Loucy (cell line): ENCODE results near the gene OPHN1.
"Not testable (repeated sequence)": the region's sequence is repeated elsewhere in the genome, so short reads cannot be mapped to it uniquely, and the experiment has no call there.

Experiments used
- H2AFZ ChIP-seq: fragments of 200-600 bp; sonication (generic); 2 replicates; pipeline ENCODE4 v1.6.0; 2016; ENCODE audit warnings: antibody characterized with exemption, mild to moderate bottlenecking, low read length, moderate library complexity
- H3F3A ChIP-seq: fragments of 200-600 bp; 2 replicates; pipeline ENCODE4 v1.6.0; 2016; ENCODE audit warnings: antibody characterized with exemption, low read depth, mild to moderate bottlenecking
- H3K27me3 ChIP-seq: fragments of 200-600 bp; sonication (generic); 2 replicates; pipeline ENCODE4 v1.6.1; 2014; ENCODE audit warnings: low read length, mild to moderate bottlenecking; ENCODE audit not compliant: insufficient read depth, poor library complexity, severe bottlenecking
- H3K36me3 ChIP-seq: fragments of 200-600 bp; sonication (generic); 2 replicates; pipeline ENCODE4 v1.6.1; 2016; ENCODE audit warnings: low read length; ENCODE audit not compliant: insufficient read depth
- H3K4me1 ChIP-seq: fragments of 200-600 bp; sonication (generic); 2 replicates; pipeline ENCODE4 v1.5.1; 2014; ENCODE audit warnings: low read length, mild to moderate bottlenecking; ENCODE audit not compliant: insufficient read depth, poor library complexity, severe bottlenecking
- H3K4me2 ChIP-seq: fragments of 200-600 bp; sonication (generic); 2 replicates; pipeline ENCODE4 v1.6.0; 2014; ENCODE audit warnings: antibody characterized with exemption, low read length, low read depth, mild to moderate bottlenecking; ENCODE audit not compliant: poor library complexity, severe bottlenecking
- H3K4me3 ChIP-seq: fragments of 200-600 bp; sonication (generic); 2 replicates; pipeline ENCODE4 v1.5.1; 2014; ENCODE audit warnings: low read length, mild to moderate bottlenecking, mixed read lengths; ENCODE audit not compliant: poor library complexity, severe bottlenecking
- H3K79me2 ChIP-seq: fragments of 200-600 bp; sonication (generic); 2 replicates; pipeline ENCODE4 v1.6.1; 2014; ENCODE audit warnings: low read length; ENCODE audit not compliant: insufficient read depth
- H3K9ac ChIP-seq: fragments of 200-600 bp; sonication (generic); 2 replicates; pipeline ENCODE4 v1.6.0; 2014; ENCODE audit warnings: mild to moderate bottlenecking, low read depth, low read length, moderate library complexity; ENCODE audit not compliant: poor library complexity, severe bottlenecking
- H3K9me2 ChIP-seq: fragments of 200-600 bp; sonication (generic); replicated peaks from 2 replicates; pipeline ENCODE4 v1.6.1; 2016; ENCODE audit warnings: low read depth, low read length, mixed read lengths
- H3K9me3 ChIP-seq: fragments of 200-600 bp; sonication (generic); 2 replicates; pipeline ENCODE4 v1.6.1; 2014; ENCODE audit warnings: mild to moderate bottlenecking, antibody characterized with exemption, low read length, low read depth; ENCODE audit not compliant: insufficient read depth
- H4K20me1 ChIP-seq: fragments of 200-600 bp; sonication (generic); 2 replicates; pipeline ENCODE4 v1.6.0; 2014; ENCODE audit warnings: antibody characterized with exemption, low read length, mild to moderate bottlenecking; ENCODE audit not compliant: insufficient read depth, poor library complexity, severe bottlenecking
- EZH2phosphoT487 ChIP-seq: fragments of 200-600 bp; IDR thresholded peaks from 2 replicates; pipeline ENCODE4 v1.6.1; 2018; ENCODE audit warnings: antibody characterized with exemption, mild to moderate bottlenecking, moderate library complexity, borderline replicate concordance
- TF ChIP-seq, protein P1 (sequence below): fragments of 200-600 bp; sonication (generic); conservative IDR thresholded peaks from 2 replicates; pipeline ENCODE4 v1.5.1; 2014; ENCODE audit warnings: mild to moderate bottlenecking, antibody characterized with exemption, low read length

OPHN1 gene

DNA sequence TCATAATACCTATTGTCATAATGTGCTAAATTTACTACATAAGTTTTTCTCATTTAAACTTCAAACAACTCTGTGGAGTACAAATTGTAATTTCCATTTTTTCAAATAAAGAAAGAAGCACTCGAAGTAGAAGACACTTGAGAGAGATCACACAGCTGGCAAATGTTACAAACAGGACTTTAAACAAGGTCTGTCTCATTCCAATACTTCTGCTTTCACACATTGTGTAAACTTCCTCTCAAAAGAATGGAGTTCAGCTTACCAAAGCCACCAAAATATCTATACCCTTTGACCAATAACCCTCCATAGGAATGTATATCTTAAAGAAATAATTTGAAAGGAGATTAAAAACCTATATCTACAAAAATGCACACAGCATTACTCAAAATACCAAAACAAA, 88.3 kb downstream of the OPHN1 start:
- no peaks in the 10 kb centered on the region for H3K4me1 ChIP-seq
- H3K4me3 ChIP-seq = no peak overlapping the region
- no peaks in the 10 kb centered on the region for H3K79me2 ChIP-seq
- no peak overlapping the region for H3K4me2 ChIP-seq
- TF ChIP-seq EZH2phosphoT487 = no peak
- TF ChIP-seq, protein P1, sequence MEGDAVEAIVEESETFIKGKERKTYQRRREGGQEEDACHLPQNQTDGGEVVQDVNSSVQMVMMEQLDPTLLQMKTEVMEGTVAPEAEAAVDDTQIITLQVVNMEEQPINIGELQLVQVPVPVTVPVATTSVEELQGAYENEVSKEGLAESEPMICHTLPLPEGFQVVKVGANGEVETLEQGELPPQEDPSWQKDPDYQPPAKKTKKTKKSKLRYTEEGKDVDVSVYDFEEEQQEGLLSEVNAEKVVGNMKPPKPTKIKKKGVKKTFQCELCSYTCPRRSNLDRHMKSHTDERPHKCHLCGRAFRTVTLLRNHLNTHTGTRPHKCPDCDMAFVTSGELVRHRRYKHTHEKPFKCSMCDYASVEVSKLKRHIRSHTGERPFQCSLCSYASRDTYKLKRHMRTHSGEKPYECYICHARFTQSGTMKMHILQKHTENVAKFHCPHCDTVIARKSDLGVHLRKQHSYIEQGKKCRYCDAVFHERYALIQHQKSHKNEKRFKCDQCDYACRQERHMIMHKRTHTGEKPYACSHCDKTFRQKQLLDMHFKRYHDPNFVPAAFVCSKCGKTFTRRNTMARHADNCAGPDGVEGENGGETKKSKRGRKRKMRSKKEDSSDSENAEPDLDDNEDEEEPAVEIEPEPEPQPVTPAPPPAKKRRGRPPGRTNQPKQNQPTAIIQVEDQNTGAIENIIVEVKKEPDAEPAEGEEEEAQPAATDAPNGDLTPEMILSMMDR = no peak
- H3K9me3 ChIP-seq = no peaks in the 10 kb centered on the region
- H3K27me3 ChIP-seq = no peaks in the 10 kb centered on the region
- no peak overlapping the region for H3K9ac ChIP-seq
- H4K20me1 ChIP-seq = no peaks in the 10 kb centered on the region
- no peak overlapping the region for H2AFZ ChIP-seq
- no peaks in the 10 kb centered on the region for H3K36me3 ChIP-seq
- no peaks in the 10 kb centered on the region for H3F3A ChIP-seq
- H3K9me2 ChIP-seq = no peaks in the 10 kb centered on the region

DNA sequence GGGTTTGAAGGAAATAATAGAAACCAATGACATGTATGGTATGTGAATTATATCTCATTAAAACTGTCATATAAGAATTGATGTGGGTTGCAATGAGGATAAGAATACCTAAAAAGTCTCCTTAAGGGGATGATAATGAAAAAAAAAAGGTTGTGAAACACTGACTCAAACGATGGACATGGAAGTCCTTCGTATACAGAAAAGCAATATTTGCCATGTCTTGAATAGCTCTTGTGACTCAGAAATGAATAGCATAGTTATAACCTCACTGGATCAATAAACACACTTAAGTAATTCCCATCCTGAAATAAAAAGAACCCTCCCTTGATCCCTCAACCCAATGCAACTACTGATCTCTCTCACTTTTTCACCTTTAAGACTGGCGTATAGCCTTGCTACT, 89.7 kb downstream of the OPHN1 start:
- TF ChIP-seq, protein P1 = no peak
- TF ChIP-seq EZH2phosphoT487 = no peak
- H3K4me1 ChIP-seq = no peaks in the 10 kb centered on the region
- H3F3A ChIP-seq = no peaks in the 10 kb centered on the region
- no peak overlapping the region for H2AFZ ChIP-seq
- H3K27me3 ChIP-seq = no peaks in the 10 kb centered on the region
- no peak overlapping the region for H3K9ac ChIP-seq
- no peaks in the 10 kb centered on the region for H3K9me3 ChIP-seq
- no peaks in the 10 kb centered on the region for H3K36me3 ChIP-seq
- H4K20me1 ChIP-seq = no peaks in the 10 kb centered on the region
- H3K9me2 ChIP-seq = no peaks in the 10 kb centered on the region
- H3K4me2 ChIP-seq = no peak overlapping the region
- H3K79me2 ChIP-seq = no peaks in the 10 kb centered on the region
- H3K4me3 ChIP-seq = no peak overlapping the region

DNA sequence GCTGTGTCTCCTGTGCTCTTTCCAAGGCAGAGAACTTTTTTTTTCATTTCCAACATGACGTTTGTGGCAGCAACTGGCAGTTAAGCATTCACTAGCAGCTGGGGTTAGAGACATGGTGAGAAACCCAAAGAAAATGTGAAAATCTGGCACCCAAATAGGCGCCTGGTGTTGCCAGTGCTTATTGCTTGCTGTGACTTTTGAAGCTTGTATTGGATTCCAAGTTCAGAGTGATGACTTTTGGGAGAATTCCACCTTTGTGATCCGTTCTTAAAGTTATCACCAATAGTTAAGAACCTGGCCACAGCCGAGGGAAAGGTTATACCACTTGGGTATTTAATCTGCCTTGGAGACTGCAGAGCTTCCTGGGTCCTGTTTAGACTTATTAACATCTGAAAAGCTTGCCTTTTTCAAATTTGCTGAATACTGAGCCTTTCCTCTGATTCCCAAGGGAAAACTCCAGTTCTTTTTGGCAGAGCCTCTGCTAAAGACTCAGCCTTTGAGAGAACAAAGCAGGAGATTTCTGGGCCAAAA, 101.0 kb downstream of the OPHN1 start:
- Histone ChIP-seq H3K4me2 (no peak overlapping the region), H3K9me3 (no peaks in the 10 kb centered on the region), H3F3A (no peaks in the 10 kb centered on the region), H3K4me1 (no peaks in the 10 kb centered on the region), H3K36me3 (no peaks in the 10 kb centered on the region), H2AFZ (no peak overlapping the region), H3K9ac (no peak overlapping the region), H3K27me3 (no peaks in the 10 kb centered on the region), H4K20me1 (no peaks in the 10 kb centered on the region), H3K9me2 (no peaks in the 10 kb centered on the region), H3K4me3 (no peak overlapping the region), H3K79me2 (no peaks in the 10 kb centered on the region)
- TF ChIP-seq EZH2phosphoT487 = no peak
- TF ChIP-seq, protein P1 = no peak

DNA sequence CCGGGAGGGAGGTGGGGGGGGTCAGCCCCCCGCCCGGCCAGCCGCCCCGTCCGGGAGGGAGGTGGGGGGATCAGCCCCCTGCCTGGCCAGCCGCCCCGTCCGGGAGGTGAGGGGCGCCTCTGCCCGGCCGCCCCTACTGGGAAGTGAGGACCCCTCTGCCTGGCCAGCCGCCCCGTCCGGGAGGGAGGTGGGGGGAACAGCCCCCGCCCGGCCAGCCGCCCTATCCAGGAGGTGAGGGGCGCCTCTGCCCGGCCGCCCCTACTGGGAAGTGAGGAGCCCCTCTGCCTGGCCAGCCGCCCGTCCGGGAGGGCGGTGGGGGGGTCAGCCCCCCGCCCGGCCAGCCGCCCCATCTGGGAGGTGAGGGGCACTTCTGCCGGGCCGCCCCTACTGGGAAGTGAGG, 106.5 kb downstream of the OPHN1 start:
- H4K20me1 ChIP-seq, H3K4me1 ChIP-seq, H3K27me3 ChIP-seq, H3K4me3 ChIP-seq, H3K4me2 ChIP-seq, H3K79me2 ChIP-seq, H3K9me2 ChIP-seq, H3F3A ChIP-seq, H3K9me3 ChIP-seq, H2AFZ ChIP-seq, H3K9ac ChIP-seq, H3K36me3 ChIP-seq: not testable (repeated sequence)
